Measurements from ENCODE around the gene IQCH.

IQCH gene

GRCh38 chr15:67458331-67459029 is 203.9 kb downstream of the IQCH start:
- H3K4me3 ChIP-seq (ENCODE audit: low read depth, low read length) = no peak overlapping the region

GRCh38 chr15:67460521-67460920 is 205.9 kb downstream of the IQCH start:
- TF ChIP-seq CTCF (IDR thresholded peaks at IDR 0.05; ENCODE audit: borderline replicate concordance, insufficient read depth, low read depth, low read length) = no peak
- H3K4me3 ChIP-seq (ENCODE audit: low read depth, low read length) = no peak overlapping the region

More at GRCh38 chr15:67458331-67459029, 203.9 kb downstream of the IQCH start:
- no peak for TF ChIP-seq CTCF (IDR thresholded peaks at IDR 0.05; ENCODE audit: borderline replicate concordance, insufficient read depth, low read depth, low read length)

DNA sequence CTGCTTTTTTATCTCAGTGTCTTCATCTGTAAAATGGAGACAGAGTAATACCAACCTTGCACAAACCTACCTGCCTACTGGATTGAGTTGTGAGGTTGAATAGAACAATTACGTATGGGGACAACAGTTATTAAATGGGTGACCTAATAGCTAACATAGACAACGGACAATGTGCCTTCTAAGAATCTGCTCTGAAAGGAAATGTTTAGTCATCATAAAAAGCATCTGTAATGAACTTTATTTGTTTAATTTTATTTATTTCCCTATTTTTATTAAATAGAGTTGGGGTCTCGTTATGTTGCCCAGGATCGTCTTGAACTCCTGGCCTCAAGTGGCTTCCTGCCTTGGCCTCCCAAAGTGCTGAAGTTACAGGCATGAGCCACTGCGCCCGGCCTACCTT is 207.1 kb downstream of the IQCH start:
- TF ChIP-seq CTCF (IDR thresholded peaks at IDR 0.05; ENCODE audit: borderline replicate concordance, insufficient read depth, low read depth, low read length) = no peak
- no peak overlapping the region for H3K4me3 ChIP-seq (ENCODE audit: low read depth, low read length)

GRCh38 chr15:67462875-67463274 is 208.3 kb downstream of the IQCH start:
- no peak for TF ChIP-seq CTCF (IDR thresholded peaks at IDR 0.05; ENCODE audit: borderline replicate concordance, insufficient read depth, low read depth, low read length)
- H3K4me3 ChIP-seq (ENCODE audit: low read depth, low read length) = no peak overlapping the region

- no peak overlapping the region for H3K4me3 ChIP-seq (ENCODE audit: low read depth, low read length)
- no peak for TF ChIP-seq CTCF (IDR thresholded peaks at IDR 0.05; ENCODE audit: borderline replicate concordance, insufficient read depth, low read depth, low read length)
Measured at GRCh38 chr15:67463488-67463887, 208.9 kb downstream of the IQCH start.

GRCh38 chr15:67465196-67465952 is 210.8 kb downstream of the IQCH start:
- TF ChIP-seq CTCF (IDR thresholded peaks at IDR 0.05; ENCODE audit: borderline replicate concordance, insufficient read depth, low read depth, low read length) = no peak

DNA sequence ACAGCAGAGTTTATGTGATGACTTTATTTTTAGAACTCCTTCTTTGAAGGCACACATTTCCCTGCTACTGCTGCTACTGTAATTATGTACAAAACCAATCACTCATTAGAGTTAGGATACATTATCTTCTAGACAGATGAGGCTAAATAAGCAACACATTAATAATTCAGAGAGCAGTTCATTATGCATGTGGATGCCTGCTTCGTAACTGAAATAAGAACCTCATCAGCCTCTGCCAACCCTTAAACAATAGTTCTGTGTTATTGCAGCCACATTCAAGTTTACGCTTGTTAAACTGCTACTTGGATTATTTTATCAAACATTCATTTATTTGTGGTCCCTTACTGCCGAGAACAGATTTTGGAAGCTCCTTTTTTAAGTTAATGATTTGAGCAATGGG is 213.8 kb downstream of the IQCH start:
- H3K4me3 ChIP-seq (ENCODE audit: low read depth, low read length) = no peak overlapping the region
- no peak for TF ChIP-seq CTCF (IDR thresholded peaks at IDR 0.05; ENCODE audit: borderline replicate concordance, insufficient read depth, low read depth, low read length)

More at GRCh38 chr15:67465196-67465952, 210.8 kb downstream of the IQCH start:
- no peak overlapping the region for H3K4me3 ChIP-seq (ENCODE audit: low read depth, low read length)

All from GM12875 (cell line).